SW 1271 (cell line): ENCODE results near the gene LCN10.

Source experiments
- DNase-seq, 2 experiments: peaks; one replicate each; lab custom pipeline; 2025; lab: John Stamatoyannopoulos, UW

LCN10 gene

GRCh38 chr9:136754626-136755301 lies 12.0 kb upstream of the LCN10 start:
- DNase-seq: no peak

DNA sequence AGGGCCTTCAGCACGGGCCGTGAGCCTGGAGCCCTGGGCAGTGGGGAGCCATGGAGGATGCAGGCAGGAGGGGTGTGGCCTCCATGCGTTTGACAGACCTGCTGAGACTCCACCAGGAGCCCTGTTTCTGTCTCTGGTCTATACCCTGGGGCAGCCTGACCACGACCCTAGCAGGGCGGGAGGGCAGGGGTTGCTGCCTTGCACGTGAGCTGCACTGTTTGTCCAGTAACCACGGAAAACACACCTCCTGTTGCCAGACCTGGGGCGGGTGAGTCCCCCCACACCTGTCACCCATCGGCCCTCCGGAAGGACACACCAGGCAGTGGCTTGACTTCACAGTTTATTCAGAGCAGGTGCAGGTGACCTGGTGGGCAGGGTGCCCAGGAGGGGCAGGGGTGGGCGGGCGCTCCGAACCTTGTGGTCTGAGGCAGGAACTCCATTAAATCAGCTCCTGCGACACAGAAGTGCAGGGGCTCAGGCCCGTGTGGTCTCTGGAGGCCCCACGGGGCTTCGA lies 11.4 kb upstream of the LCN10 start:
- no peak for DNase-seq

- no peak for DNase-seq
These were observed 10.8 kb upstream of the LCN10 start for GRCh38 chr9:136753371-136754058.

- no peak for DNase-seq
These were observed 9.1 kb upstream of the LCN10 start for GRCh38 chr9:136751814-136752213.

GRCh38 chr9:136751244-136751643 lies 8.5 kb upstream of the LCN10 start:
- DNase-seq: no peak

GRCh38 chr9:136750526-136750925 lies 7.8 kb upstream of the LCN10 start:
- DNase-seq: no peak

GRCh38 chr9:136748666-136749611 lies 6.2 kb upstream of the LCN10 start:
- no peak for DNase-seq

- no peak for DNase-seq
These were observed 5.5 kb upstream of the LCN10 start, which contains the start of gene LCN6 for GRCh38 chr9:136748201-136748600. Gene LCN6 (minus strand): TSS chr9:136748525. CDS start chr9:136748483, 42 bp downstream.

- no peak for DNase-seq
These were observed 4.7 kb upstream of the LCN10 start for GRCh38 chr9:136747161-136748060.

DNA sequence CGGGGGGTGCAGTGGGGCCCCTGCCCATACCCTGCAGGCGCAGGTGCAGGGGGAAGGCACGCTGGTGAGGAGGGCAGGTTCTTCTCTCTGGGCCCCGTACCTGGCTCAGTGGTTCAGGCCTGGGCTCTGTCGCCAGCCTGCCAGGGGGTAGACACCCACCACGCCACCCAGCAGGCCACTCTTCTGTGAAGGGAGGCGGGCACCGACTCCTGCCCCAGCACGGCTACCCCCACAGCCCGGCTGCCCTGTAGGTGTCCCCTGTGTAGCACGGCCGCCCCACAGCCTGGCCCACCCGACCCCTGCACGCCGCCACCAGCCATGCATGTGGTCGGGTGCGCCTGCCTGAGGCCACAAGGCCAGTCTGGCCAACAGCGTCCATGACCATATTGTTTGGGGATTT lies 3.9 kb upstream of the LCN10 start:
- DNase-seq: no peak

DNA sequence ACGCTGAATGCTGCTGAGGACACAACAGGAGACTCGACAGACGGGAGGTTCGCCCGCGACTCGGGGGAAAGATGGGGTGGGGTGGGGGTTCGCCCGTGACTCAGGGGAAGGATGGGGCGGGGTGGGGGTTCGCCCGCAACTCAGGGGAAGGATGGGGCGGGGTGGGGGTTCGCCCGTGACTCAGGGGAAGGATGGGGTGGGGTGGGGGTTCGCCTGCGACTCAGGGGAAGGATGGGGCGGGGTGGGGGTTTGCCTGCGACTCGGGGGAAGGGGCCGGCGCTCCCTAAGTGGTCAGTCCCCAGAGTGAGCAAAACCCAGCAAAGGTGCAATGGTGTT lies 3.4 kb upstream of the LCN10 start:
- DNase-seq: no peak

GRCh38 chr9:136745389-136746154 lies 2.8 kb upstream of the LCN10 start:
- DNase-seq: no peak

DNA sequence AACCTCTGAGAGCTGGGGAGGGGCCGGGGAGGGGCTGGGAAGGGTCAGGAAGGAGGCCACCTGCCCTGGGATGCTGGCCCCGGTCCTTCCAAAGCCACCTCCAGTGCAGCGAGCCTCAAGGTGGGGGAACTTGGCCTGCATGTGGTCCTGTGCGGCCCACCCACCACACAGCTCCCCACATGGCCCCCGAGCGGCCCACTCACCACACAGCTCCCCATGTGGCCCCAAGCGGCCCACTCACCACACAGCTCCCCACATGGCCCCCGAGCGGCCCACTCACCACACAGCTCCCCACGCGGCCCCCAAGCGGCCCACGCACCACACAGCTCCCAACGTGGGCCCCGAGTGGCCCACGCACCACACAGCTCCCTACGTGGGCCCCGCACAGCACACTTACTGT lies 2.0 kb upstream of the LCN10 start:
- DNase-seq: no peak

DNA sequence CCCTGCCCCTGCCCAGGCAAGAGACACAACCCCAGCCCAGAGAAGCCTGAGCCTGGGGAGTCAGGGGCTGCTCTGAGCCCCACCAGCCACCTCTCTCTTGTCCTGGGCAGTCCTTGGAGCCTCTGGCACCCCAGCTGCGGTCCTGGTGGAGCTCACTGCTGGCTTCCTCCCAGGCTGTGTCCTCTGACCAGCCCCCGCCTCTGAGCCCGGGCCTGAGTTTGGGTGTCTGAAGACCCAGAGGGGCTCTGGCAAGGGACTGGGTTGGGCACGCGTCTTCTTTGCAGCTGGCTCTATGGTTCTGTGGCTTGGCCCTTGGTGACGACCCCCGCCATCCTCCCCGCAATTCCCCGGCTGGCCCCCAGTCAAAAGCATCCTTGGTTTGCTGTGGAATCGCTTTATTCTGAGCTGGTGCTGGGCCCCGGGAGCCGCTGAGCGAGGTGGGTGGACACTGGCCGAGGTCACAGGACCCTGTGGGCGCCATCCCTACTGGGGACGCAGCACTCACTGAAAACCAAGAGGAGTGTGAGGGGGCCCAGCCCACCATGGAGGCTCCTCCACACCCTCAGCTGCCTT lies 985 bp upstream of the LCN10 start:
- no peak for DNase-seq

GRCh38 chr9:136741883-136742571 lies 713 bp downstream of the LCN10 start:
- no peak for DNase-seq

DNA sequence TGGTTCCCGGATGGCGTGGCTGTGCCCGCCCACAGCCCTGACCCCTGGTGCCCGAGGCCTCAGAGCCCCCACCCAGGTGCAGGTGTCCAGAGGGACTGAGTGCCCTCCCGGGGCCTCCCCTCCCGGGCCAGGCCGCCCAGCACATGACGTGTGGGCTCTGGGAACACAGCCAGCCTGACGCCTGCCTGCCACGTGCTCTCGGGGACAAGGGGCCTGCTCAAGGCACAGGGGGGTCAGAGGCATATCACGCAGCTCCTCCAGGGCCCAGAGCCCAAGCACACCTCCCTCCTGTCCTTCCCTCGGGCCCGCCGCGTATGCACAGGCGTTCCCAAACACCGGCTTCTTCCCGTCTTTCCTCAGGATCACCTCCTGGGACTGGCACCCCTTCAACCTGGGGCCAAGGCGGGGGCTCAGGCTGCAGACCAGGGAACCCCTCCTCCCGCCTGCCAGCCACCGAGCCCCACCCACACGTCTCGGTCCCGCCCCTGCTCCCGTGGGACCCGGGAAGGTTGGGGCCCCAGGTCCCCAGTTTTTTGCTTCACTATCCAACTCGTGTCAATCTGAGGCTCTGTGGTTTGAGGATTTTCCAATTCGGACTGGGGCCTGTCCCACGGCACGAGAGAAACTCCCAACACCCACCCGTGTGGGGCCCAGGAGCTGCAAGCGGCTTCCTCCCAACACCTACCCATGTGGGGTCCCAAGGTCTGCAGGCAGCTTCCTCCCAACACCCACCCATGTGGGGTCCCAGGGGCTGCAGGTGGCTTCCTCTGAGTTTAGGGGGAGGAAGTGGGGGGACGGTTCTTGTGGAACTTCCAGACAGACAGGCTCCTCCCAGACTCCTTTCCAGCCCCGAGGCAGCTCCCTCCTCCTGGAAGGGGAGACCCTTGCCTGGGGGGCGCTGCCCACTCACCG lies 1.5 kb downstream of the LCN10 start:
- DNase-seq: no peak

GRCh38 chr9:136740491-136740890 lies 2.2 kb downstream of the LCN10 start:
- DNase-seq: no peak

- no peak for DNase-seq
These were observed 2.7 kb downstream of the LCN10 start for GRCh38 chr9:136740069-136740468.

GRCh38 chr9:136739509-136739908 lies 3.2 kb downstream of the LCN10 start:
- no peak for DNase-seq
